GM19238 (cell line): ENCODE results near the gene DDX31.

Experiments
- DNase-seq: peaks from one replicate; pipeline ENCODE4 v3.0.0; 2011; ENCODE audit warnings: low spot score; ENCODE audit not compliant: insufficient read length

Gene DDX31

DNA sequence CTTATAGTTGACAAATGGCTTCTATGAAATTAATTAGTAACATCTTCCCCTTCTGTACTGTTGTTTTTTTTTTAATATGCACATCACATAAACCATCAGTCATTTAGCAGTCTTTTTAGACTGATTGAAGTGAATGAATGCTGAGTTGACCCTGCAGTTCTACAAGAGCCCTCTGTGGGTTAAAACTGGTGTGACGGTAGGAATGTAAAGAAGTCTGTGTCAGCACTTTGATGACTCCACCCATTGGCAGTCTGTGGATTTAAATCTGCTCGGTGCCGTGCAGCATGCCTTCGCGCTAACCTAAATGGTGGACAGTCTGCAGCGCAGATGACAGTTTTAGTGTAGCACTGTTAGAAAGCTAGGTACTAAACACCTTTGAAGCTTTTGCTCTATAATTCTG lies 3.6 kb upstream of the DDX31 start:
- no peak for DNase-seq

DNA sequence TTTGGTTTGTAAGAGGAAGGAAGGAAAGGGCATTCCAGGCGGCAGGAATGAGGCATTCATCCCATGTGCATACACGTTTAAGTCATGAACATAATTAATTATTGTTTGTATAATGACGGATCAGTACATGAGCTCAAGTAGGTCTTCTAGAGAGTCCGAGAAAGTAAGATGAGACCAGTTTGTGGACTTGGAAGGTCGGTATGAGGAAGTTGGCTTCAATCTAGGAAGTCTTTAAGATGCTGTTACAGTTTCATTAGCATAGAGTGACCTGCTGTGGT lies 2.6 kb upstream of the DDX31 start:
- DNase-seq = no peak

DNA sequence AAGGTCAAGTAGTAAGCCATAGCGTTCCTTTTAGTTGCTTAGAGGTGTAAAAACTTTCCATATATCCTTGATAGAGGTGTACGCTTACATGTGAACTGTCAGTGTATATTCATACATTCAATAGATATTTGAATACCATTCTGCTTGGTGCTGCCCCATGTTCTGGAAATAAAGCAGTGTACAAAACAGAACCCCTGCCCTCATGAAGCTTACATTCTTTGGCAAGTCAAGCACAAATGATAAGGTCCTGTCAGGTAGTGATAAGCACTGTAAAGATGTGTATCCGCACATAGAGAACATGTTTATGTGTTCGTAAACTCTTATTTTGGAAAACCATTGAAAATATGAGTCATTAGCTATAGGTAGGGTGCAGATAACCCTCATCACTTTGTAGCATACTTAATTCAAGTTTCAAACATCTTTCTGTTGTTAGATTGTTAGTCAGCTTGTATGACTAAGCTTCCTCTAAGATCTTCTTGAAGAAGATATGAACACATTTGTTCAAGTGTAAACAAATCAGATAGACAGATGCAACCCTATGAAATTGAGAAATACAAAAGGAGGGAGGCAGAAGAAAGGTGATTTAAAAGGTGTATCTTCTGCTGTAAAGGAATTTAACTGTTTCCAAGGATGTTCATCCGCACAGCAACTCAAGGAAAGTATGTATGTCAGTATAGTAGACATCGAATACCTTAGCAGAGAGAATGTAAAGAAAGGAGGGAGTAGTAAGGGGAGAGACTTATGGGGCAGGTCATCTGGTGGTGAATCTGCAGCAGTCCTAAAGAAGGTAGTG lies 2.0 kb upstream of the DDX31 start:
- DNase-seq = no peak

DNA sequence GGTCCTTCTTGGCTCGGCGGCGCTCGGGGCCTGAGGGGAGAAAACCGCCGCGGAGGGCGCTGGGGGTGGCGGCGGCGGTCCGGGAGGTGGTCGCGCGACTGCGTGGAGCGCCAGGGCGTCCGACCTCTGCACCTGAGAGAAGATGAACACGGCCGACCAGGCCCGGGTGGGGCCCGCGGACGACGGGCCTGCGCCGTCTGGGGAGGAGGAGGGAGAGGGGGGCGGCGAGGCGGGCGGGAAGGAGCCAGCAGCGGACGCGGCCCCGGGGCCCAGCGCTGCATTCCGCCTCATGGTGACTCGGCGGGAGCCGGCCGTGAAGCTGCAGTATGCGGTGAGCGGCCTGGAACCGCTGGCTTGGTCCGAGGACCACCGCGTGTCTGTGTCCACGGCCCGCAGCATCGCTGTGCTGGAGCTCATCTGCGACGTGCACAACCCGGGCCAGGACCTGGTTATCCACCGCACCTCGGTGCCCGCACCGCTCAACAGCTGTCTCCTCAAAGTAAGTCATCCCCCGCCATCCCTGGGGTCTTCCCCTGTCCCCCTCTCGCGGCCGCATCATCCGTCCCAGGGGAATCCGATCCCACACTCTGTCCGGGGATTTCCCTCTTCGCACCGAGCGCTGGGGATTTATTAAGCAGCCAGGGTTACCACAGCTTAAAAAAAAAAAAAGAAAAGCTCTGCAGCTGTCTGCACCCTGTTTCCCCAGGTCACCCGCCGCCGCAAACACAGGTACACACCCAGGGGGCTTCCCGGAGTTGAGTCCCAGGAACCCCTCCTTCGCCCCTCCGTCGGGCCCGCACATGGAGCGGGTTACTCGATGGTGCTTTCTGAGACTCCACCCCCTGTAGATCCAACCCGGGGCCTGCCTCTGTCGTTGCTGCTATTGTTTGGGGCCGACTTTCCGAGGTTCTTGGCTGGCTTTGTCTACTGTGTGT lies 941 bp upstream of the DDX31 start, which contains the start of gene GTF3C4:
Gene GTF3C4 (plus strand): TSS at position 8 of the 935 bp plus-strand sequence. CDS start 135 bp downstream, at position 143.
- peak; percentile 74 for DNase-seq

DNA sequence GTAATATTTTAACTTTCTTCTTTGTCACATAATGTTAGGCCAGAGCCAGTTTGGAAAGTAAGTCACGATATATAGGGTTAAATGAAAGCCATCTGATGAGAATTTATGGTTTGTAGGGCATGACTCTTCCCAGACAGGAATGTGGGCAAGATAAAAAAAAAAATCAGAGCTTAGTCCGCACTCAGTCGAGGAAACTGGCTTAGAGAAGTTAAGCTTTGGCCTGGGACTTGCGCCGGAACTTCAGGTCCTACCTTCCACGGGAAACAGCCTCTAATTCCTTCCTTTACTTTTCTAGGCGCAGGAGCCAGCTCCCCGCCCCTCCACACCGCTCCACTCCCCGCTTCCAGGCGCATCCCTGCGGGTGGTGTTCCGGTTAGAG lies 475 bp downstream of the DDX31 start:
- no peak for DNase-seq

DNA sequence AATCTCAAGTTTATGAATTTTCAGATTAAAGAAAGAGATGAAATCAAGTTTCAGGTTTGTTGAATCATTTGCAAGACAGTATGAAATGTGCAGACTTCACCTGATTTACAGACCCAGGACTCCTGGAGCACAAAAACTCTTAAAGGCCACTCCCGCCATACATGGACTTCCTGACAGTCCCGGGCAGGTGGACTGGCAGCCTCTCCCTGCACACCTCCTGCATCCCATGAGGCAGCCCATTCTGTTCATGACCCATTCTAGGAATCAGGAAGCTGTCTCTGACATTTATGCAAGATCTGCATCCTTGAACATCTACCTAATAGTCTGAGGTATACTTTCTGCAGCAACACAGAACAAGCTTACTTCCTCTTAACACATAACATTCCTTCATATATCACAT lies 5.9 kb downstream of the DDX31 start:
- no peak for DNase-seq

DNA sequence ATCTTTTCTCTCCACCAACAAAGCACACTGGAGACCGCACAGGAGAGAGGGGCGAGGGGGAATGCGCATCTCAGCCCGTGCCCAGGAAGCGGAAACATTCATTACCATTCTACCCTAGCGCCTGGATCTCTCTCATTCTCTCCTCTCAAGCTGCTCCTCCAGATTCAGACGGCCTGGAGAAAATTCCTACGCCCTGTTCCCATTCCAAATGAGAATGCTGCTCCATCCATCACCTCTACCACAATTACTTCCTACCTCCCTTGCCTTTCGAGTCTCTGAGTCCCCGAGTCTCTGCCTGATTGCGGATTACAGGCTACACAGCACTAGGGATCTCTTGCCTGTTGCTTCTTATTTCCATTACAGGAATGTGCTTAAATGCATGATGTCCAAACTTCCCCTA lies 6.7 kb downstream of the DDX31 start:
- DNase-seq = no peak

DNA sequence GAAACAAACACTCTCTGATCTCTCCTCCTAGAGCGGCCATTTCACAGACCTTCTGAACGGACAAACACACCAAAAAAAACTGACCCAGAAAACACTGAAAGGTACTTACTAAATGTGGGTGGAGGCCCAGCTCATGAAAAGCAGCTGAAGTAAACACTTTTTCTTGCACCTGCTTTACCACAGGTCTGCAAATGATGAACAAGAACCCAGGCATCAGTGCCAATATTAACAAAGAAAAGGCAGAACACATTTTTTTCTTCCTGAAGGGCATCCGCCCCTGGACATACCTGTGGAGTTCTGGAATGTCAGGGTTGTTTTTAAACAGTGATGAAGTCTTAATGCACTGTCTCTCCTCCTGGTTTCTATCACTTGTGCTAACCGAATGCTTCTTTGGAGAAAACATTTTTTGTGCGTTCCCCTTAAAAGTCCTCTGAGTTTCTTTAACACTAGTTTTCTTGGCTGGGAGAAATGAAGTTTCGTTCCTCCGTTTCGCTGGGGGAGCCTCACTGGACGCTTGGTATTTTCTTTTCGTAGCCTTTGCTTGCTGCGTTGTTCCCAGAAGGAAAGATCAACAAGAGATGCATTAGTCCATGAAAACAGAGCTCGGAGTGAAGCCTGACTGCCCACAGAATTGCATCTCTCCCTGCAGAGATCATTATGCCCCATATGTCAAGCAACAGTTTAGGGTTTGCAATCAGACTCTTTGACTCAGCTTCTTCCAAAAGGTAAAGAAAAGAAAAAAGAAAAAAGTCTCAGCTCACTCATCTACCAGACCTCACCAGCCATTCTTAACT lies 7.4 kb downstream of the DDX31 start:
- DNase-seq = no peak

DNA sequence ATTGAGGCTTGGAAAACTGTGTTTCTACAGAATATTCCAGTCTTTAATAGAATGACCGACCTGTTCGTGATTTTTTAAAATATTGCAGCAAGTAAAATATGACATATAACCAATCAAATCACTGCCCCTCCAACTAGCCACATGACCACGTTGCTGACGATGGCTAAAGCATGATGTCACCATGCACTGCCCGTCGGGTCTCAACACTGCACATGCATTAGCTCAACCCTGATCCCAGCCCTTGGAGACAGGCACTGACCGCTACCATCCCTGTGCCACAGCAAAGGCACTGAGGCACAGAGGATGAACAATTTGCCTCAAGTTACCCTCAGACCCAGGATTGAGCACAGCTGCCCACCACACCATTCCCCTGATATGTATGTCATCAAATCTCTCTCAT lies 13.5 kb downstream of the DDX31 start:
- no peak for DNase-seq

DNA sequence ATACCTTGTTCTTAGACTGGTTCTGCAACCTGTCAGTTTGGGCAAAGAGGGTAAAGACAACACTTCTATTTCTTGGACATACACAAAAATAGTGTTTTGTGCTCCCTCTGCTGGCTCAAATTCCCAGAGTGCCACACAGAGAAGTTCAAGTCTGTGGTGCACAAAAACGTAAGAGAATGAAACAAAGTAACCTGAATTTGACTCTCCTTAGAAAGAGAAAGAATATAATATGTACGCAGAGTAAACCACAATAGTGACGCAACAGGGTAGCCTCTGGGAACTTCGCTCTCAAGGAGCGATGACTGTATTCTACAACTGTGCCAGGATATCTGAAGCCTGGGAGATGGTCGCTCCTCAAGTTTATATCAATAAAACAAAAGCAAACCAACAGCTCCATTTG lies 18.5 kb downstream of the DDX31 start:
- DNase-seq = no peak

DNA sequence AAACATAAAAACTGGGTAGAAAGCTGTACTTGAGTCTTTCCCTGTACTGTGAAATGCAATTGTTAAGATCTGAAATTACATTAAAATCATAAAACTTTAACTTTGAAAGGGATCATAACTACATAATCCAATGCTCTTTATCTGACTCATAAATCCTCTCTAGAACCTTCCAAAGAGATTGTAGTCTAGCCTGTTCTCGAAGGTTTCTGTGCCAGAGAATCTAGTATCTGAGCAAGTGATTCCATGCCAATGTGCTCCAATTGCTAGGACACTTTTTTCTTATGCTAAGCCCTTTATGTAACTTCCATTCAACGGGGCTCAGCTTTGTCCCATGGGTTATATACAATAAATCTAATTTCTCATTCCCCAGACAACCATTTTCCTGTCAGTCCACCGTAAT lies 21.1 kb downstream of the DDX31 start:
- no peak for DNase-seq

DNA sequence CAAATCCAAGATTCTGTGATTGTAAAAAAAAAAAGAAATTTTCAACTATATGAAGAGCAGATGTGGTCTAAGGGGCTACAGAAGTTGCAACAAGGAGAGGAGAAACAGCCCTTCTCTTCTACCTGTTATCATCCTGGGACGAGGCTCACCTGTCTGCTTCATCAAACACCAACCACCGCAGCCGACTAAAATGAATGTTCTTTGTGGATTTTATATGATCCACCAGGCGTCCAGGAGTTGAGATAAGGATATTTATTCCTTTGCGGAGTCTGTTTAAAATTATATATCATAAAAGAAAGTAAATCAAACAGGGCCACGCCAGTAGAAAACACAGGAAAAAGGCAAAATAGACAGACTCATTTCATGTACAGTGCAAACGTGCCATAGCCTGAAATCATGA lies 21.5 kb downstream of the DDX31 start:
- no peak for DNase-seq

DNA sequence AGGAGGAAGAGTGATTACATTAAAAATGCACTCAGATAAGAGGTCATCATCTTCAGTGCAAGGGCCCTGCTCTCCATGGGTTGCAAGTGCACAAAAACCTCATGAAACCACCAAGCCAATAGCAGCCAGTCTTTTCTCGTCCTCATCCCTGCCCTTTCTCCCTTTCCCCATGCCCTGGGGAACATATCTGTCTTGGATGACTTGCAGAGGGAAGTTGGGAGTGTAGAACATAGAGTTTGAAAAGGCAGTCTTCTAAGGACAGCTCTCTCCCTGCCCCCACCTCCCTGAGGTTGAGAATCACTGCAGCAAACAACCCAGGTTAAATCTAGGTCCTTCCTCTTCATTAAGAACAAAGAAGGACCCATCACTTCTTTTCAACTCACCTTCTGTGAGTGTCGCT lies 22.0 kb downstream of the DDX31 start:
- DNase-seq = no peak

DNA sequence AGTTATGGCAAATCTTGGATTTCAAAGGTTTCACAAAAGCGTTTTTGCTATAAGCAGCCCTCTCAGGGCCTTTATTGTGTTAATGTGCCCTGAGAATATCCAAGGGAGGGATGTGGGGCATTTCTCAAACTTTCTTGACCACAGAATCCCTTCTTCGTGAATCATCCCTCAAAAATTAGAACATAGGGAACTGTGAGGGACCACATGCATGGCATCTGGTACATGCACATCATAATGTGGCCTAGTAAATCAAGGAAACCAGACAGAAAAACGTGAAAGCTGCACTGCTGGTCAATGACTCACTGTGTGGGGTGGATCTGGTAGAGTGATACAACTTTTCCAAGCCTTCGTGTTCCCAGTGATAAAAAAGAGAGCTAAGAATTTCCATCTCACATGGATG lies 22.4 kb downstream of the DDX31 start:
- DNase-seq = no peak

DNA sequence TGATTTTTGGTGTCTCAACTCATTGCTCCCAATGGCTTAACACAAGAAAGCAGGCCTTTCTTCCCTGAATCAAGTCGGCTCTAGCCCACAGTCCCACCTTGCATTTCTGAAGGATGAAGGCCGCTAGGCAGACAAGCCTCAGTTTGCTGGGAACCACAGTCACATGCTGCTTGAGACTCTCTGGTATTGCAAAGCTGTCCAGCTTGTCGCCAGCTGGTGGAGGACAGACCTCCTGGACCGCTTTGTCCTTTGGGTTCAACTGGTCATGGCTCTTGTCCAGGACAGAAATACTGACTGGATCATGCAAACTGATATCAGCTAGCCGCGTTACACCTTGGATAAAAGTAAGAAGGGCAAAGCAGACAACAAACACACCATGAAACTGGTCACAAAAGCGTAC lies 23.1 kb downstream of the DDX31 start:
- DNase-seq = no peak

DNA sequence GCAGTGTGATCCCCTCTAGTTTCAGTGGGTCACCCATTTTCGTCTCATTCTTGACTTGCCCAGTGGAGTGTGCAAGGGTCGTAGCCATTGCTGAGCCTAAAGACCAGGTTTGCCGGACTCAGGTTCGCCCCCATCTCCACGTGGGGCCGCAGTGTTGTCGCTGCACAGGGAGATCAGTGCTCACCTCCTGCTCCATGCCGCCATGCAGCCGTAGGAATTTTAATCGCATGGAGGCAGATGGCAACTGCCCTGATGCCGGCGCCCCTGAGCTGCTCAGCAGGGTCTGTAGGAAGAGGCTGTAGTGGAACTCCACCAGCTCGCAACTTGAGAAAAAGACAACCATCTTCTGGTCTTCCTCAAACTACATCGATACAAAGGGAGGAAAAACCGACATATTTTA lies 24.1 kb downstream of the DDX31 start:
- no peak for DNase-seq

DNA sequence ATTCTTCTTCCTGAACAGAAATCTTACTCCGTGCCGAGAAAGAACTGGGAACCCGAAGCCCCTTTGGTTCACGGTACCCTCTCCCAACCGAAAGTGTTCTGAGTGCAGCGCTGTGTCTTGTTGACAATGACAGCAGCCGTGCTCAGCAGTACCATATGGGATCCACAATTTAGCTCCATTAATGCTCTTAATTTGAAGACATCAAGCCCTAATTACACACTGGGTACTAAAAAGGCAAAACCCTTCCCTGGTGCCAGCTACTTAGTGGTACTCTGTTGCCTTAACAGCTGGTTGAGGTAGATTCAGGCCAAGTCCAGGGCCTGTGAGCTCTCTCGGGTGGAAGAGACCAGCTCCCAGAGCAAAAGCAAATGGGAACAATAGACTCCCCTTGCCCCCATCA lies 24.5 kb downstream of the DDX31 start:
- no peak for DNase-seq

DNA sequence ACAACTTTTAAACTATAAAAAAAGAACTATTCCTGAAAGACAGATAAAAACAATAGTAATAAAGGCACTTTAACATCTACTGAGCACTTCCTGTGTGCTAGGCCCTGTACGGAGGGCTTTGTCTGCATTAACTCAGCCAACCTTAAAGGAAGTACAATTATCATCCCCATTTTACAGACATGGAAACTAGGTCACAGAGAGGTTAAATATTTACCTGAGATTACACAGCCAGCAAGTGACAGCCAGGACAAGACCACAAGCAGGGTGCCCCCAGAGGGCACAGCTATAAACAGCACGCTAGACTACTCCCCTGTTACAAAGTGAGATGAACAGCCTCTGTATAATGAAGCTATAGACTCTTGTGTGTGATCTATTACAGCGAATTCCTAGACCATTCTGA lies 25.5 kb downstream of the DDX31 start:
- no peak for DNase-seq

DNA sequence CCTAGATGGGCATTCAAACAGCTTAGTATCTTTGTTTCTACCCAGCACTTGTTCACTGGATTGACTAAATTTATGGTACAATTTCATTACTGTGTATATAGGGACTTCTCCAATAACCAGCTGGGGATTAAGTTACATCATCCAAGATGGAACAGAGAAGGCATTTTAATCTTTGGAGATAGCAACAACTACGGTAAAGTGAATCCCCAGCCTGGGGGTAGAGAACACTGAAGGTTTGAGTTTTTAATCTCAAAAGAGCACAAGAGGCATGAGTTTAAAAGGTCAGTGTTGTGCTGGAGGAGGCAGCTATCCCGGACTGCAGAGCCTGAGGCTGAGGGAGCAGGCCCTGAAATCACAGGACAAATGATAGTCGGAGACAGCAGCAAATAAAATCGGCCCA lies 28.6 kb downstream of the DDX31 start:
- DNase-seq = no peak

DNA sequence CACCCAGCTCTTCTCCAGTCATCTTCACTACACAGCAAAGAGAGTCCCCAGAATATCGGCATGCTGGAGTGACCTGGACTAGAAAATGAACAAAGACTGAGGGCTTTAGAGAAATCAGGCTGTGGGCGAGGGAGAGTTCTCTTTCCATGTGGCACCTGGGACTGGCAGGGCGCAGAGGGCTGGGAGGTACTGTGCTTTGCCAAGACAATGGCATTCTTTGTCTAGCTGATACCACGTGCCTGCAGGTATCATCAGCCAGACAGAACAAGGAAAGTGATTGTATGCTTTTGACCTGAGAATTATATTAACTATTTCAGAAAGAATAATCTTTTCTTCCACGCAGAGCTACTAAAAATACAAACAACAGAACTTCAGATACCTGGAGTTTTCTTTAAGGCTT lies 30.5 kb downstream of the DDX31 start:
- no peak for DNase-seq

DNA sequence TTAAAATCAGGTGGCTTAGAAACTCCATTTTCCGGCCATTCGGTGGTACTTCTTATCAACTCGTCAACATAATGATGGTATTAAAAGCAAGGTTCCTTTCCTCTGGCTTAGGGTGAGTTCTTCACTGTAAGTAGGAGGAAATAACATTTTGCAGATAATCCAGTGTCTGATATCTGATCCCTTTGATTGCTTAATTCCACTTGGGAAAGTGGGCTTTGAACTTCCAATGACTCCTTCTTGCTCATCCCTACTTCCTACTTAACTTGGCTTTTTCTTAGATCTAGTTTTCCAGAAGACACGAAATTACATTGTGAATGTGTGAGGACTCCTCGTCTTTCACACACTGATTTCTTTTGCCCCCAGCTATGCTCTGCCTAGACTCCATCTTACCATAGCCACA lies 31.5 kb downstream of the DDX31 start:
- DNase-seq = no peak

DNA sequence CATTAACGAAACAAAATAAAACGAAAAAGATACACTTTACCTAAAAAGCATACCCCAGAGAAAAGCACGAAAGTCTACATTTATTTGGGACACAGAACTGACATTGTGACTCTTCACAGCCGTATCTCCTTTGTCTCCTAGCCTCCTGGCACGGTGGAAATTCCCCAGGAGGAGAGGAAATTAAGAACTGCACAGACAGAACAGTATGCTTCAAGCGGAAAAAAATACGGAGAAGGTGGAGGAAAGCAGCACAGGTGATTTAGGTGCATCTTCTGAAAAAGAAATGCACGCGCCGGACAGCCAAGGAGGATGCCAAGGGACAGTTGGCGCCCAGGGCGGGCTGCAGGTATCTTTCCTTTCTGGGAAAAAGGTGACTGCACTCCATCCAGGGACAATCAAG lies 32.0 kb downstream of the DDX31 start:
- DNase-seq = no peak
